Measurements from ENCODE around the gene SKI. TPM values are rescaled to one million over a fixed set of nuclear protein-coding genes. Genes with fewer than 3 reads are reported as not detected.

SKI gene
- total and polyA plus RNA-seq, 8 donors, result 55.8 to 89.0 (median 73.9) TPM

DNA sequence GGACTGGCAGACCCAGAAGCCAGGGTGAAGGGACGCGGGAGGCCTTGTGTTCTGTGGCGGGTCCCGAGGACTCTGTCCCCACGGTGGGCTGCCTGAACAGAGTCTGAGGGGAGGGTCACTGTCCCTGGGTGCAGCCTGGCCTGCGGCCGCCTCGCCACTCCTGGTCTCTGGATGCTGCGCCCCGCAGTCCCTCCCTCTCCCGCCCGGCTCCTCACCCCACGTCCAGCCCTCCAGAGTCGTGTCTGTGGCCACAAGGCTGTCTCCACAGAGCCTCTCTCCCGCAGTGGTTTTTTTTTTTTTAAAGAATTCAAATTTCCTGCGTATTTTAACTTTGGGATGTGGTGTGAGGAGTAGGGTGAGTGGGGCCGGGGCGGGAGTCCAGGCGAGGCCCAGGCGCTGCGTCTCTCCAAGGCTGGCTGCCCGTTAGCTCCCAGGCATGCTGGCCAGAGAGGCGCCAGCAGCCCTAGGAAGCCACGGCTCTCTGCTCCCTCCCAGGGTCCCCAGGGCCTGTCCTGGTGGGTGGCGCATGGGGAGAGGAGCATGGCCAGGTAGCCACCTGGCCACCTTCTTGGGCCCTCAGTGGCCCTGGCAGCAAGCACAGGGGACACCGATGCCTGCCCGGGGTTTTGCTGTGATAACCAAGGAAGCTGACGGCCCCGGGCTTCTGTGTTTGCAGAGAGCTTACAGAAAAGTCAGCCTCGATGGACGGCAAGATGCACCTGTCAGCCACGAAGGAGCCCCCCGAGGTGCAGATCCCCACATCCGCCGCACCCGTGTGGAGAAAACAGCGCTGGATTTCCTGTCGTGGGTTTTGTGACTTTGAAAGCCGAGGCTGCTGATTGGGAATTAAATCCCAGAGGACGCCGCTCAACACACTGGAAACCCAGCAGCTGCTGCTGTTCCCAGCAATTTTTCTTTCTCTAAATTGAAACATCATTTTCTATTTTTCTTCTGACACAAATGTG is 90.5 kb downstream of the SKI start:
- ATAC-seq (no peak), DNase-seq (no peak)
- intact Hi-C loops (cut with DNase I), result loop anchor here in 1 of 2 donors (10.0 kb wide), 1 partner anchor 84 kb away; no protein-coding TSS in a partner anchor
- TF ChIP-seq, protein P1, sequence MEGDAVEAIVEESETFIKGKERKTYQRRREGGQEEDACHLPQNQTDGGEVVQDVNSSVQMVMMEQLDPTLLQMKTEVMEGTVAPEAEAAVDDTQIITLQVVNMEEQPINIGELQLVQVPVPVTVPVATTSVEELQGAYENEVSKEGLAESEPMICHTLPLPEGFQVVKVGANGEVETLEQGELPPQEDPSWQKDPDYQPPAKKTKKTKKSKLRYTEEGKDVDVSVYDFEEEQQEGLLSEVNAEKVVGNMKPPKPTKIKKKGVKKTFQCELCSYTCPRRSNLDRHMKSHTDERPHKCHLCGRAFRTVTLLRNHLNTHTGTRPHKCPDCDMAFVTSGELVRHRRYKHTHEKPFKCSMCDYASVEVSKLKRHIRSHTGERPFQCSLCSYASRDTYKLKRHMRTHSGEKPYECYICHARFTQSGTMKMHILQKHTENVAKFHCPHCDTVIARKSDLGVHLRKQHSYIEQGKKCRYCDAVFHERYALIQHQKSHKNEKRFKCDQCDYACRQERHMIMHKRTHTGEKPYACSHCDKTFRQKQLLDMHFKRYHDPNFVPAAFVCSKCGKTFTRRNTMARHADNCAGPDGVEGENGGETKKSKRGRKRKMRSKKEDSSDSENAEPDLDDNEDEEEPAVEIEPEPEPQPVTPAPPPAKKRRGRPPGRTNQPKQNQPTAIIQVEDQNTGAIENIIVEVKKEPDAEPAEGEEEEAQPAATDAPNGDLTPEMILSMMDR (IDR thresholded peaks at IDR 0.05), result no peak
- Histone ChIP-seq H3K9me3 (no peaks in the 10 kb centered on the region), H3K4me1 (peaks cover 8 to 55% of the 10 kb centered on the region in 2 donors), H3K4me3 (no peak overlapping the region), H3K36me3 (no peaks in the 10 kb centered on the region), H3K27me3 (peaks cover 0 to 48% of the 10 kb centered on the region in 2 donors), H3K27ac (no peak overlapping the region)

DNA sequence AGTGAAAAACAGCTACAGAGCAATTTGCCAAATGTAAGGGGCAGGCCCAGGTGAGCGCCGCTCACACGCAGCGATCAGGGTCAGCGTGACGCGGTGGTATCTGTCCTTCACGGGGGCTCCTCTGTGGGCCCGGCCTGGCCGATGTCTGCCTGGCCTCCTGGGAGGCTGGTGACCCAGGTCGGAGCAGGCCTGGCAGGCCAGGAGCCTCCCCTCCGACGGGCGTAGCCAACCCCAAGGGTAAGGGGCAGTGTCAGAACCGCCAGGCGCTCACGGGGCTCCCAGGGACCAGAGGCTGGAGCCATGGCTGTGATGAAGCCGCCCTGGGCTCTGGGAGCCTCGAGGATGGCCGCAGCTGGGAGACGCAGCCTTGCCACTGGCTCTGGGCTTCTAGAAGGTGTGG is 91.2 kb downstream of the SKI start:
- H3K27ac ChIP-seq, result no peak overlapping the region
- no peak for ATAC-seq
- H3K4me1 ChIP-seq, result peaks cover 3 to 48% of the 10 kb centered on the region in 2 donors
- no peaks in the 10 kb centered on the region for H3K9me3 ChIP-seq
- intact Hi-C loops (cut with DNase I), result loop anchor here in 1 of 2 donors (10.0 kb wide), 1 partner anchor 84 kb away; no protein-coding TSS in a partner anchor
- no peak for DNase-seq
- H3K4me3 ChIP-seq, result no peak overlapping the region
- peaks cover 0 to 41% of the 10 kb centered on the region in 2 donors for H3K27me3 ChIP-seq
- TF ChIP-seq, protein P1 (IDR thresholded peaks at IDR 0.05), result no peak
- no peaks in the 10 kb centered on the region for H3K36me3 ChIP-seq

DNA sequence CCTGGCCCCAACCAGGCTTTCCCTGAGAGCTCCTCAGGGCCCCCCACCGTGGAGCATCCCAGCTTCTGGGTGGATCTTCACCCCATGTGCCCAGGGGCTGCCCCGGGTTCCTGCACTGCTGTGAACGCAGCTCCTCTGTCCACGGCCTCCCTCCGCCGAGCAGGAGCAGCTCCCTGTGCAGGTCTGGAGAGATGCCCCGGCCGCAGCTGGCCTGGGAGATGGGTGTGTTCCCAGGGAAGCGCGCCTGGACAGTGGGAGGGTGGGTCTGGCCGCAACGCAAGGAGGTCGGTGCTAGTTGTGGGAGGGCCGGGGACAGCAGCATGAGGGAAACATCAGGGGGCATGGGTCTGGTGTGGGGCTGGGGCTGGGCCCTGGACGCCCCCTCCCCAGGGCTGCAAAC is 91.9 kb downstream of the SKI start:
- ATAC-seq, result no peak
- Histone ChIP-seq H3K9me3 (peaks cover 0 to 3% of the 10 kb centered on the region in 2 donors), H3K27me3 (peaks cover 0 to 34% of the 10 kb centered on the region in 2 donors), H3K4me3 (no peak overlapping the region), H3K36me3 (no peaks in the 10 kb centered on the region), H3K4me1 (peaks cover 3 to 41% of the 10 kb centered on the region in 2 donors), H3K27ac (no peak overlapping the region)
- intact Hi-C loops (cut with DNase I), result no loop called here
- DNase-seq, result no peak
- TF ChIP-seq, protein P1 (IDR thresholded peaks at IDR 0.05), result no peak

DNA sequence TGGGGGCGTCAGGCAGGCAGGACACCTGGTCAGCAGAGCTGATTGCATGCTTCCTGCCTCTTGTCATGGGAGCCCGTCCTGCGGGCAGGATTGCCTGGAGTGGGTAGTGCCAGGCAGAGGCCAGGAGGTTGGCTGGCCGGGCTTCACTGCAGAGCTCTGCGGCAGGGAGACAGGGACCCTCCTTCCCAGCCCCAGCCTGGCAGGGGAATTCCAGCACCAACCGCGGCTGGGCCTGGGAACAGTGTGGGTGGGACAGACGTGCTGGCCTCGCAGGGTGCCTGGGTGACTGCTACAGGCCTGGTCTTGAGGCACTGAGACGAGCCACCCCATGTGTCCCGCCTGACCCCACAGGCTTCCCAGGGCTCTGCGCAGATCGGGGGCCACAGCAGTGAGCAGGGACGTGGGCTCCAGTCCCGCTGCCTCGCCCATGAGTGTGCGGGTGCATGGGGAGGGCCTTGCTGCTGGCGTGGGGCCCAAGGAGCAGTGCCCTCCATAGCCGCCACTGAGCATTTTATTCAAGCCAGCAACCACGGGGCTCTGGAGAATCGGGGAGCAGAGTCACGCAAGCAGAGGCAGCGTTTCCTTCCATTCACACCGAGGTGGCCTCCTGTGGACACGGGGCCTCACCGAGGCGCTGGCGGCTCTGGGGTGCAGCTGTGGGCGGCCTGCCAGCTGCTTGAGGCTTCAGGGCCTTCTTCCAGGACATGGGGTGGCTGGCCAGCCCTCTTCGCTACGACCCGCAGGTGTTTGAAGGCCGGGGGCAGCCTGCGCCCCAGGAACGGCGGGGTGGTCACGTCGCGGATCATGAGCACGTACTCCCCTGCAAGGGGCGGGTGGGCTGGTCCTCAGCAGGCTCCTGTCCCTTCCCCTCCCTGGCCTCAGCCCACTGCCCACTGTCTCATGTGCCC is 92.9 kb downstream of the SKI start:
- H3K4me1 ChIP-seq, result peaks cover 0 to 32% of the 10 kb centered on the region in 2 donors
- TF ChIP-seq, protein P1 (IDR thresholded peaks at IDR 0.05), result no peak
- H3K27me3 ChIP-seq, result peaks cover 0 to 24% of the 10 kb centered on the region in 2 donors
- H3K4me3 ChIP-seq, result no peak overlapping the region
- intact Hi-C loops (cut with DNase I), result no loop called here
- DNase-seq (no peak), ATAC-seq (no peak)
- peak overlapping the region in 1 of 2 donors; percentile 71 for H3K27ac ChIP-seq
- H3K36me3 ChIP-seq, result no peaks in the 10 kb centered on the region
- peaks cover 0 to 3% of the 10 kb centered on the region in 2 donors for H3K9me3 ChIP-seq
